Astrocyte (in vitro differentiated cells and primary cell): ENCODE results near the gene PHF21B. TPM values are rescaled to one million over a fixed set of nuclear protein-coding genes. Genes with fewer than 3 reads are reported as not detected.

Source experiments
- DNase-seq: peaks from one replicate; pipeline ENCODE4 v3.0.0-alpha.2; 2010; ENCODE audit warnings: low read depth
- FAIRE-seq: peaks from 2 replicates; lab custom pipeline; 2011; peaks lifted over from hg19 to GRCh38; lab: Jason Lieb, UNC
- H2AFZ ChIP-seq: 2 replicates; pipeline ENCODE4 v1.6.0; 2012; ENCODE audit warnings: low read depth, low read length, inconsistent platforms
- H3K27ac ChIP-seq: 2 replicates; pipeline ENCODE4 v1.5.1; 2011; ENCODE audit warnings: low read depth, low read length, inconsistent platforms
- H3K27me3 ChIP-seq: 2 replicates; pipeline ENCODE4 v1.6.0; 2011; ENCODE audit warnings: low read length, inconsistent platforms; ENCODE audit not compliant: insufficient read depth
- H3K36me3 ChIP-seq: 2 replicates; pipeline ENCODE4 v1.5.1; 2011; ENCODE audit warnings: low read length, inconsistent platforms; ENCODE audit not compliant: insufficient read depth
- H3K4me1 ChIP-seq: 2 replicates; pipeline ENCODE4 v1.5.1; 2011; ENCODE audit warnings: low read length, inconsistent platforms; ENCODE audit not compliant: insufficient read depth
- H3K4me2 ChIP-seq: 2 replicates; pipeline ENCODE4 v1.6.0; 2012; ENCODE audit warnings: low read length, inconsistent platforms
- H3K4me3 ChIP-seq: 2 replicates; pipeline ENCODE4 v1.5.1; 2011; ENCODE audit warnings: low read depth, mild to moderate bottlenecking, low read length, inconsistent platforms; ENCODE audit not compliant: insufficient read depth
- H3K79me2 ChIP-seq: 2 replicates; pipeline ENCODE4 v1.6.0; 2012; ENCODE audit warnings: mild to moderate bottlenecking, low read length, inconsistent platforms; ENCODE audit not compliant: insufficient read depth
- H3K9ac ChIP-seq: 2 replicates; pipeline ENCODE4 v1.6.0; 2012; ENCODE audit warnings: mild to moderate bottlenecking, low read length, inconsistent platforms
- H3K9me3 ChIP-seq: 2 replicates; pipeline ENCODE4 v1.5.1; 2012; ENCODE audit warnings: low read depth, mild to moderate bottlenecking, low read length, inconsistent platforms; ENCODE audit not compliant: insufficient read depth
- H4K20me1 ChIP-seq: 2 replicates; pipeline ENCODE4 v1.6.0; 2012; ENCODE audit warnings: low read length, inconsistent platforms; ENCODE audit not compliant: insufficient read depth
- H3K27ac Mint-ChIP-seq: one replicate; pipeline ENCODE4 v1.8.0; 2021; ENCODE audit warnings: mild to moderate bottlenecking, mixed read lengths; ENCODE audit not compliant: unreplicated experiment
- H3K27me3 Mint-ChIP-seq: one replicate; pipeline ENCODE4 v1.8.0; 2021; ENCODE audit warnings: low read depth, mixed read lengths; ENCODE audit not compliant: unreplicated experiment
- H3K36me3 Mint-ChIP-seq: one replicate; pipeline ENCODE4 v1.8.0; 2021; ENCODE audit warnings: low read depth, mixed read lengths; ENCODE audit not compliant: unreplicated experiment
- H3K4me1 Mint-ChIP-seq: one replicate; pipeline ENCODE4 v1.8.0; 2021; ENCODE audit warnings: low read depth, mixed read lengths; ENCODE audit not compliant: unreplicated experiment
- H3K4me3 Mint-ChIP-seq: one replicate; pipeline ENCODE4 v1.8.0; 2021; ENCODE audit warnings: mild to moderate bottlenecking, moderate library complexity, mixed read lengths; ENCODE audit not compliant: unreplicated experiment
- H3K9me3 Mint-ChIP-seq: one replicate; pipeline ENCODE4 v1.8.0; 2021; ENCODE audit warnings: mild to moderate bottlenecking, mixed read lengths; ENCODE audit not compliant: unreplicated experiment
- EZH2 ChIP-seq: IDR thresholded peaks from 2 replicates; pipeline ENCODE4 v1.6.1; 2012; ENCODE audit warnings: mild to moderate bottlenecking, low read length, inconsistent platforms; ENCODE audit not compliant: insufficient read depth
- total RNA-seq: library from RNA; stranded (reverse); gene quantifications from 2 replicates; pipeline ENCODE4 v1.2.1, GENCODE V29; 2021
- TF ChIP-seq, protein P1 (sequence below): IDR thresholded peaks from 2 replicates; pipeline ENCODE4 v1.5.1; 2011; ENCODE audit warnings: low read depth, mild to moderate bottlenecking, inconsistent platforms, low read length, moderate library complexity; ENCODE audit not compliant: insufficient read depth

The PHF21B gene
- total RNA-seq, 1 donor from 2014 or later, result 6.3 TPM

DNA sequence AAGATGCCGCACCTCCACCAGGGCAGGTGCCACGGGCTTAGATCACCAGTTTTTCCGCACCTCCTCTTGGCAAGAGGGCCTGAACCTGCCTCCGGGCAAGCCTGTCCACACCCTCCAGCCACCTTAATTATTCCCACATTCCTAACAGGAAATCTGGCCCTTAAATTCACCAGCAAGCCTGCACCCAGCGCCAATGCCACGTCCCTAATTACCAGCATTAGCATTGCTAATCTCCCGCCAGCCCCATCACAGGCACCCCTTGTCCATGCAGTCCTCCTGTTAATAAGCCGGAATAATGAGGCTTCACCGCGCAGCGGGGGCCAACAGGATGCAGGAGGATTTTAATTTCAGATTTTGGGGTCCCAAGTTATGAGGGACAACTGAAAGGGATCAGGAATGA, 69.7 kb downstream of the PHF21B start:
- Mint-ChIP-seq H3K36me3 (peaks cover 2% of the 10 kb centered on the region), H3K27ac (no peak overlapping the region), H3K4me1 (no peaks in the 10 kb centered on the region), H3K9me3 (no peaks in the 10 kb centered on the region), H3K27me3 (peaks cover 3% of the 10 kb centered on the region), H3K4me3 (no peak overlapping the region)
- Histone ChIP-seq H4K20me1 (peaks cover 3% of the 10 kb centered on the region), H3K4me3 (no peak overlapping the region), H3K4me1 (no peaks in the 10 kb centered on the region), H3K9me3 (no peaks in the 10 kb centered on the region), H2AFZ (no peak overlapping the region), H3K79me2 (no peaks in the 10 kb centered on the region), H3K36me3 (no peaks in the 10 kb centered on the region), H3K27me3 (no peaks in the 10 kb centered on the region), H3K27ac (no peak overlapping the region), H3K4me2 (no peak overlapping the region), H3K9ac (no peak overlapping the region)
- FAIRE-seq (no peak), DNase-seq (no peak)
- TF ChIP-seq, protein P1, sequence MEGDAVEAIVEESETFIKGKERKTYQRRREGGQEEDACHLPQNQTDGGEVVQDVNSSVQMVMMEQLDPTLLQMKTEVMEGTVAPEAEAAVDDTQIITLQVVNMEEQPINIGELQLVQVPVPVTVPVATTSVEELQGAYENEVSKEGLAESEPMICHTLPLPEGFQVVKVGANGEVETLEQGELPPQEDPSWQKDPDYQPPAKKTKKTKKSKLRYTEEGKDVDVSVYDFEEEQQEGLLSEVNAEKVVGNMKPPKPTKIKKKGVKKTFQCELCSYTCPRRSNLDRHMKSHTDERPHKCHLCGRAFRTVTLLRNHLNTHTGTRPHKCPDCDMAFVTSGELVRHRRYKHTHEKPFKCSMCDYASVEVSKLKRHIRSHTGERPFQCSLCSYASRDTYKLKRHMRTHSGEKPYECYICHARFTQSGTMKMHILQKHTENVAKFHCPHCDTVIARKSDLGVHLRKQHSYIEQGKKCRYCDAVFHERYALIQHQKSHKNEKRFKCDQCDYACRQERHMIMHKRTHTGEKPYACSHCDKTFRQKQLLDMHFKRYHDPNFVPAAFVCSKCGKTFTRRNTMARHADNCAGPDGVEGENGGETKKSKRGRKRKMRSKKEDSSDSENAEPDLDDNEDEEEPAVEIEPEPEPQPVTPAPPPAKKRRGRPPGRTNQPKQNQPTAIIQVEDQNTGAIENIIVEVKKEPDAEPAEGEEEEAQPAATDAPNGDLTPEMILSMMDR, result no peak
- TF ChIP-seq EZH2, result no peak

DNA sequence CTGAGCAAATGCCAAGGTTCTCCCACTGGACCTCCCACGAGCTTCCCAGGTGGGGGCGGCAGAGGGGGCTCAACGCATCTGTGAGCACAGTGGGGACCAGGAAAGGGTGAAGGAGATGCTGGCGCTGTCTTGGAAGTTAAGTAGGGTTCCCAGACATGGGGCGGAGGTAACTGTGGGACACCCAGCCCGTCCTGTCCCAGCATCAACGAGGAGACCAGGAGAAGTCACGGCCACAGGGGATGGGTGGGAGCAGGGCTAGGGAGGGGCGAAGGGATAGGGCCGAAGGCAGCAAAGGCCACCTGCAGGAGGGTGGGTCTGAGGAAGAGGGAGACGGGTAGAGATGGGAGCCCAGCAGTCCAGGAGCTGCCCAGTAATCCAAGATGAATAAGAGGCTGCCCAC, 70.4 kb downstream of the PHF21B start:
- H3K4me1 Mint-ChIP-seq, result no peaks in the 10 kb centered on the region
- no peak overlapping the region for H3K4me2 ChIP-seq
- H3K36me3 ChIP-seq, result no peaks in the 10 kb centered on the region
- no peak overlapping the region for H3K4me3 Mint-ChIP-seq
- H4K20me1 ChIP-seq, result peaks cover 6% of the 10 kb centered on the region
- no peak overlapping the region for H3K27ac Mint-ChIP-seq
- peaks cover 2% of the 10 kb centered on the region for H3K36me3 Mint-ChIP-seq
- no peaks in the 10 kb centered on the region for H3K27me3 ChIP-seq
- no peaks in the 10 kb centered on the region for H3K4me1 ChIP-seq
- FAIRE-seq (no peak), DNase-seq (no peak)
- peaks cover 3% of the 10 kb centered on the region for H3K27me3 Mint-ChIP-seq
- H3K9me3 ChIP-seq, result no peaks in the 10 kb centered on the region
- no peak overlapping the region for H3K27ac ChIP-seq
- H3K4me3 ChIP-seq, result no peak overlapping the region
- H3K9me3 Mint-ChIP-seq, result no peaks in the 10 kb centered on the region
- TF ChIP-seq, protein P1, result no peak
- TF ChIP-seq EZH2, result no peak
- H3K9ac ChIP-seq, result no peak overlapping the region
- H3K79me2 ChIP-seq, result no peaks in the 10 kb centered on the region
- H2AFZ ChIP-seq, result no peak overlapping the region

DNA sequence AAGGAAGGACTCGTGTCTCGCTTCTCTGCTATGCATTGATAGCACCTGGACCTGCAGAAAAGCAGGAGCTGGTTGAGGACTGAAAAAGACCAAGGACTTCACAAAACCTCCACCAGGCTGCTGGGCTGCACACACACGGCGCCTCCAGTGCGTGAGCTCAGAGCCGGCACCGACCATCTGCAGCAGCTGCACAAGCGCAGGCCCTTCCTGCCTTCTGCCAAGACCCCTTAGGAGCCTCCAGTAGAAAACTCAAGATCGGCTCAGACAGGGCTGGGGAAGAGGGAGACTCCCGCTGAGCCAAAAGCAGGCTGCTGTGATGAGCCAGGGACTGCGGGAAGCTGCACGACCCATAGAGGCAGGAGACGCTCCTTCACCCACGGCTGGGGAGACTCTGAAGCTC, 70.9 kb downstream of the PHF21B start:
- Mint-ChIP-seq H3K4me1 (peaks cover 2% of the 10 kb centered on the region), H3K36me3 (peaks cover 2% of the 10 kb centered on the region), H3K9me3 (no peaks in the 10 kb centered on the region), H3K4me3 (no peak overlapping the region), H3K27me3 (peaks cover 3% of the 10 kb centered on the region), H3K27ac (no peak overlapping the region)
- Histone ChIP-seq H3K4me3 (no peak overlapping the region), H4K20me1 (peaks cover 6% of the 10 kb centered on the region), H3K36me3 (no peaks in the 10 kb centered on the region), H3K4me1 (no peaks in the 10 kb centered on the region), H3K9ac (no peak overlapping the region), H3K27ac (no peak overlapping the region), H3K9me3 (no peaks in the 10 kb centered on the region), H2AFZ (no peak overlapping the region), H3K4me2 (no peak overlapping the region), H3K27me3 (no peaks in the 10 kb centered on the region), H3K79me2 (no peaks in the 10 kb centered on the region)
- no peak for DNase-seq
- TF ChIP-seq EZH2, result no peak
- TF ChIP-seq, protein P1, result no peak
- FAIRE-seq, result no peak
